Stimulated activated CD8-positive, alpha-beta memory T cell treated with anti-CD3 and anti-CD28 coated beads, Interleukin-4, amount 100 ng/mL, for 48 hours (primary cell): ENCODE data around the gene CHD2.
"Not testable (repeated sequence)": the region's sequence is repeated elsewhere in the genome, so short reads cannot be mapped to it uniquely, and the experiment has no call there.

Experiments used
- DNase-seq: peaks from one replicate; pipeline ENCODE4 v3.0.0-alpha.2; 2020

The CHD2 gene

GRCh38 chr15:92906563-92907081, 6.5 kb downstream of the CHD2 start:
- no peak for DNase-seq

GRCh38 chr15:92907229-92907628, 7.1 kb downstream of the CHD2 start:
- no peak for DNase-seq

- no peak for DNase-seq
These were observed 8.0 kb downstream of the CHD2 start for GRCh38 chr15:92907896-92908712.

DNA sequence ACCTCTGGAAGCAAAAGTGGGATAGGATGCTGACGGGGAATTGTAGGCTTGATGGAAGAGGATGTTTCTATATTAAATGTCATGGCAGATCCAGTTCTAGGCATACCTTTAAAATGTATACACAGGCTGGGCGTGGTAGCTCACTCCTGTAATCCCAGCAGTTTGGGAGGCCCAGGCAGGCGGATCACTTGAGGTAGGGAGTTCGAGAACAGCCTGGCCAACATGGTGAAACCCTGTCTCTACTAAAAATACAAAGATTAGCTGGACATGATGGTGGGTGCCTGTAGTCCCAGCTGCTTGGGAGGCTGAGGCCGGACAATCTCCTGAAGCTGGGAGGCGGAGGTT, 8.6 kb downstream of the CHD2 start:
- DNase-seq = no peak

DNA sequence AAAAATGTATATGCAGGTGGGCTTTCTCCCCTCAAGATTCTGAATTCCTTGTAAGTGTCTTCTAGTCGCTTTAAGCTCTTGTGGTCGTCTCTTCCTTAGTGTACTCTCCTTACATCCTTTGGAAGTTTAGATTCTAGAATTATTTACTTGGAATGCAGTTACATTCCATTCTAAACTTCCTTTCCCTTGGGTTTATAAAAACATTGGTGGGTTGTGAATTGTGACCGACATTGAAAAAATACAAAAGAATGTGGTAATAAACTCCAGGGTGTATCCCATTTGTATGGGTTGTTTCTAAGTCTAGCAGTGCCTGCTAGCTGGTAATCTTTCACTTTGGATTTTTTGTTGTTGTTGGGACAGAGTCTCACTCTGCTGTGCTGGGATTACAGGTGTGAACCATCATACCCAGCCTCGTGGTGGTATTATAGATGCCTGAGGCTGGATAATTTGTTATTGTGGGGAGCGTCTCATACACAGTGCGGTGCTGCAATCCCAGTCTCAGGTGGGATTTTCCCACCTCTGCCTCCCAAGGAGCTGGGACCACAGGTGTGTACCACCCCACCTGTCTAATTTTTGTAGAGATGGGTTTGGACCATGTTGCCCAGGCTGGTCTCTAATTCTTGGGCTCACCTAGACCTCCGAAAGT, 9.1 kb downstream of the CHD2 start:
- no peak for DNase-seq

- no peak for DNase-seq
These were observed 10.3 kb downstream of the CHD2 start for GRCh38 chr15:92910451-92910850.

GRCh38 chr15:92914103-92914499, 14.0 kb downstream of the CHD2 start:
- DNase-seq = no peak

- no peak for DNase-seq
These were observed 14.7 kb downstream of the CHD2 start for GRCh38 chr15:92914768-92915221.

DNA sequence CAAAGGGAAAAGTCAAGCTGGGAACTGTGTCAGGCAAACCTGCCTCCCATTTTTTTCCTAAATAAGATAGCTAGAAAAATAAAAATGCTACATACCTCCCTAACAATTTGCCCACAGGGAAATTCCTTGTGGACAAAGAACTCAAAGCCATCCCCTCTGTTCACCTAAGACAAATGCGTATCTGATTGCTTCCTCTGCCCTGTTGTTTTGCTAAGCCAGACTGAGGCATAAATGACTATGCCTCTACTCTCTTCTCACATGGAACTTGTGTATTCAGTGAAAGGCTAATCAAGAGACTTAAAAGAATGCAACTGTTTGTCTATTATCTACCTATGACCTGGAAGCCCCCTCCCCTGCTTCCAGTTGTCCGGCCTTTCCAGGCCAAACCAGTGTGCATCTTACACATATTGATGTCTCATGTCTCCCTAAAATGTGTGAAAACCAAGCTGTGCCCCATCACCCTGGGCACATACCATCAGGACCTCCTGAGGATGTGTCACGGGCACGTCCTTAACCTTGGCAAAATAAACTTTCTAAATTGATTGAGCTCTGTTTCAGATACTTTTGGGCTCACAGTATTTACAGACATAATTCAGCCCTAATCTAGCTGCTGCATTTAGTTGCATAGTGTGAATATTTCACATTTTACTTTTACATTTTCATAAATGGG, 15.8 kb downstream of the CHD2 start:
- no peak for DNase-seq

DNA sequence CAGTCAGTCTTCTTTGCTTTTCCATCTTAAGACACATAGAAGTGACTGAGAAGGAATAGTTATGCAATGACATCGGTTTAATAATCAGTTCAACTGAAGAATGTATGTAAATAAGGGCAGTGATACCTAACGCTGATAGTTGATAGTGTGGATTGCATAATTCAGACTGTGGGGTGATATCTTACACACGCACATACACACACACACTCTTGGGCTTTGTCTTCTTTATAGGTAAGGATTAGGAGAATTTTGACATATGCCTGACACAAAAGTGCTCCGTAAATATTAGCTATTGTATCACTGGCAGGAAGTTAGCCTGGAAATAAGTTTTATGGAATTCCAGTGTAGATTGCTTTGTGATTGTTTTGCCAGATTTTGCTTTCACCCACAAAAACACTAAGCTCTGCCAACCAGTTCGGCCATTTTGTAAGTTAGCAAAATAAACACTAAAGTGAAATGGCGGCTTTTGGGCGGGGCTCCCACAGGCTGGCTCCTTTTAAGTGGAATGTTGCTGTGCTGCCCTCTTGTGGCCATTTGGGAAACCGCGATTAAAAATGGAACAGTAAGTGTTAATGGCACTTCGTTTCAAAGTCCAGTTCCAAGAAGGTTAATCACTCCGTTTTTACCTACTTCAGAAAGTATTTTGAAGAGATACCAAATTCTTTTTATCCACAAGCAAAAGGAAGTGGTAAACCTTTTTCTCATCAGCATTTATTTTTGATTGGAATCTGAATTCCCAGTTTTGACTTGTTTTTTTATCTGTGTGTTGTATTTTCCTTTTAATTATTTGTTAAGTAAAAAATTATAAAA, 17.7 kb downstream of the CHD2 start:
- peak; percentile 98 for DNase-seq

- DNase-seq = not testable (repeated sequence)
These were observed 18.8 kb downstream of the CHD2 start for GRCh38 chr15:92918881-92919280.

DNA sequence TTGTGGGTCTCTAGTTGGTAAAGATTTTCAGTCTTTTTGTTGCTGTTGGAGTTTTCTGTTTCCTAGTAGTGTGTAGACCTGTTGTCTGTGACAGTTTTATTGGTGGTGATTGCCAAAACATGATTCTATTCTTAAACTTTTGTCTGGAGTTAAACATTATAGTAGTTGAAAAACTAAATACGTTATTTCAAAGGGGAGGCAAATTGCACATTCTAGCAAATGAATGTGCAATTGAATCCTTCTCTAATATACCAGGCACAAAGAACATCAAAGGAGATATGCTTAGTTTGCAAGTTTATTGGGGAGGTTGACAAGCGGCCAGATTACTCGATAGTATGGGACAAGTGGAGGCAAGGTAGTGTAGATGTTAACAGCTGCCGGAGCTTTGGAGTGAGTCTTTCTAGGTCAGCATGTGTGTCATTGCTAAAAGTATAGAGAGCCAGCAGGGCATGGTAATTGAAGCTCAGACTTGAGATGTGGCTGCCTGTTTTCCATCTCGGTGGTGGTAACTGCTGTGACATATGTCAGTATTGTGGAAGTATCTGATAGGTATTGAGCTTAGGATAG, 20.6 kb downstream of the CHD2 start:
- DNase-seq = no peak

DNA sequence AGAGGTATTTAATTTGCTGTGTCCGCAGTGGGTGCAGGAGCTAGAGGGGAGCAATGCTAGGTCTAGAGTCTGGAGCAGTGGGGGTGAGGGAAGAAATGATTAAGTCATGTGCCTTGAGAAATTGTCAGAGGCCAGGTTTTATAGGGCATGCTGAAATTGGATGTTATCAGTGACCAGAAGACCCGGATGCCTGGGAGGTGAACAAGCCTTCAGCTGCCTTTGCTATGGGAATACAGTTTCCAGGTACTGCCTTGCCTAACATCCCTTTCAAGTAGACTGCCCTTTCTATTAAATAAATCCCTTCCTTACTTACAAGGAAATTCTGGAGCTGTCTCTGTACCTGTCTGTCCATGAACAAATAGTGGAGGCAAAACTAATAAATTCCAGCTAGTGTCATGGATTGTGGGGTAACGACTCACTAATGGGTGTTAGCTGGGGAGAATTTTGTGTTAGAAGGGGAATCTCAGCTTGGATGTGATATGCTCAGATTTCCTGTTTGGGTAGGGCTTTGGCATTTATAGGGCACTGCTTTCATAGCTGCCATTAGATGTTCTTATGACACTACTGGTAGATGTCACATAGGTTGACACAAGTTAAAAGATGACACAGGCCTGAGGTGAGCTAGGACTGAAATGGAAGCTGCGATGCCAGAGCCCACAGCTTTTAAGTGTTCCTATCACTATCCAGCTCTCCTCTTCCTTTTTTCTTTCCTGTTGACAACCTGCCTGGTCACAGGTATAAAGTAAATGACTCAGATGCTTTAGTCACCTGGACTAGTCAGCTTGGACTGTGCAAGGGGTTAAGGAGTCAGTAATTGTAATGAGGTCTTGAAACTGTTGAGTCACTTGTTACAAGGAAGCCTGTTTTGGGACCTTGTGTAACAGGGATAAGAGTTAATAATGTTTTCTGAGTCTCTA, 21.3 kb downstream of the CHD2 start:
- DNase-seq = no peak

DNA sequence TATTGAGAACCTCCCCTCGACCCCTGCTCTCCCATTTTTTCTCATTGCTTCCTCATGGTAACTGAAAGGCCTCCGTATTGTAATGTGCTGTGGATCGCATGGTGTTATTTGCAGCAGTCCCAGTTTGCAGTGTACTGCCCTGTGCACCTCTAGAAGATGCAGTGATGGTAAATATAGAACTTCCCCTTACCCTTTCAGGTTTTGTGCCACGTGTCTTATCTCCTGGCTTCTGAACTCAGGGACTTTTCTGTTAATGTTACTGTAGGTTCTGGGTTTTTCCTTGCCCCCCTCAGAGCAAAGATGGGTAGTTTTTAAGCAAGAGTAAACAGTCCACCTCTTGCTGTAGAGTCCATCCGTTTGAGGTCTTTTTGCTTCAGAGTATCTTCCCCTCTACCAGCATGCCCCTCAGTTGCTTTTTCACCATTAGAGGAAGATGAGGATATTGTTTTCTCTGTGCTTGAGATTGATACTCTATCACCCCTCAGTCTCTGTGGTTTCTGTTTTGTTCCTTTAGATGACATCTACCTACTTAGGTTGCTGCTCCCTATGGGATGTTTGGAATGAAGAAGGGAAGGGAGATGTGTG, 22.4 kb downstream of the CHD2 start:
- no peak for DNase-seq

- DNase-seq = no peak
These were observed 24.1 kb downstream of the CHD2 start for GRCh38 chr15:92924216-92924615.

DNA sequence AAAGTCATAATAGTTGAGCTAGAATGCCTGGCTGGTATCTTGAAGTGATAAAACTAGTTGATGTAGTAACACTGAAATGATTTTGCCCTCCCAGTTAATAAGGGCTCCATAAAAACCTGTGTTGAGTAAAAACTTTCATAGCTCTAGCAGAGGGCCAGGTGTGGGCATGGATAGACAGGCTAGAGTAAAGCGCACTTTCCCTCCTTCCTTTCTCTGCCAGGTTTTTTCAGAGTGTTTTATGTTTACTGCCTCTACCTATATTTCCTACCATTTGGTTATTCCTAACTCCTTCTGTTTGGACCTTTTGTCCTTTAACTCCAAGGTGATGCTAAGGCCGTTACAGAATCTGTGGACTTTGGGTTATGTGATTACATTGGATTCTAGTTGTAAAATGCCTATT, 25.3 kb downstream of the CHD2 start:
- DNase-seq = no peak

- no peak for DNase-seq
These were observed 28.2 kb downstream of the CHD2 start for GRCh38 chr15:92928225-92928750.

DNA sequence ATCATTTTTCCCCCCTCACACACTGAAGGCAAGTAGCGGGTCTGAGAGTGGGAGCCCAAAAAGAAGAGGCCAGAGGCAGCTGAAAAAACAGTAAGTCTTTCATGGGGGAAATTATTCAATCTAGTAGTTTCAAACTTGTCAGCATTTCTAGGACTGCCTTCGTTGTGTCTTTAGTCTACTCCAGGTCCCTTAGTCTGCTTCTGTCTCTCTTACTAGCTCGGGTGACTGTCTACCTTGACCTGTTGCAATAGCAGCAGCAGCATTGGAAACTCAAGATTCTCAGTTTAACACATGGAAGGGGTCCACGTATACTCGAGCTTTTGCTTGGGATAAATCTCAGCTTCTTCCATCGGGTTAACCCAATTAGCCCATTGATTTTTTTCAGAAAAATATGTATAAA, 28.9 kb downstream of the CHD2 start:
- no peak for DNase-seq

GRCh38 chr15:92930054-92930621, 30.0 kb downstream of the CHD2 start:
- DNase-seq = no peak

DNA sequence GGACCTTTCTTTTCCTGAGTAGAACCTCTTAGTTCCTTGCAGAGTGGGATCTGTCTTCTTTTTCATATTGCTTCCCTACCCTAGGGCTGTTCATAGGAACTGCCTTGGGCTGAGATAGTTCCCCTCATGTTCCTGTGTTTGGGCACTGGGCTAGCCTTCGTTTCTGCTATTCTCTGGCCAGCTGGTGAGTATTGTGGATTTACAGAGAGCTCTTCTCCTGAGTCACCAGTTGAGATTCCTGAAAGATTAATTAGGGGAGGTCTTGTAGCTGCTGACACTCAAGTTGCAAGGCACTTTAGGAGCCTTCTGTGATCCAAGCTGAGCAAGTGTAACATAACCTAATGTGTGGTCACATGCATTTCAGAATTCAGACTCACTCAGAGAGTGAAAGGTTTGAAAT, 30.7 kb downstream of the CHD2 start:
- DNase-seq = no peak
